Measurements from ENCODE around the gene TAOK3. TPM values are rescaled to one million over a fixed set of nuclear protein-coding genes. Genes with fewer than 3 reads are reported as not detected.

TAOK3 gene
- total RNA-seq: 100 to 1,000 TPM in 1 of 5 donors, 10 to 100 TPM in 4; 14.2 to 131 (median 49.4) TPM
- 10 to 100 TPM in 2 of 3 donors, 1 to 10 TPM in 1; 7.5 to 12.3 (median 11.6) TPM for polyA plus RNA-seq
- long read RNA-seq, donor 1, full-length matches to known transcripts: 2 of 2 reads
- long read RNA-seq, donor 1, partial matches to known transcripts: 0 of 2 reads
- long read RNA-seq, donor 1, other reads (novel, unspliced or antisense): 0 of 2 reads
- long read RNA-seq, donor 2, full-length matches to known transcripts: 2 of 23 reads
- long read RNA-seq, donor 2, partial matches to known transcripts: 21 of 23 reads
- long read RNA-seq, donor 2, other reads (novel, unspliced or antisense): 0 of 23 reads
- long read RNA-seq, donor 3, partial matches to known transcripts: 0 of 5 reads
- long read RNA-seq, donor 3, other reads (novel, unspliced or antisense): 0 of 5 reads
- long read RNA-seq, donor 4: 0 reads
- long read RNA-seq, donor 5, partial matches to known transcripts: 25 of 31 reads
- long read RNA-seq, donor 5, other reads (novel, unspliced or antisense): 0 of 31 reads
- long read RNA-seq, donor 6, full-length matches to known transcripts: 5 of 124 reads
- long read RNA-seq, donor 6, partial matches to known transcripts: 76 of 124 reads
- long read RNA-seq, donor 6, other reads (novel, unspliced or antisense): 43 of 124 reads
- long read RNA-seq, donor 7, partial matches to known transcripts: 0 of 5 reads
- long read RNA-seq, donor 7, other reads (novel, unspliced or antisense): 0 of 5 reads
- long read RNA-seq, donor 8, partial matches to known transcripts: 0 of 1 reads
- long read RNA-seq, donor 8, other reads (novel, unspliced or antisense): 0 of 1 reads
- long read RNA-seq, donor 9, partial matches to known transcripts: 0 of 6 reads
- long read RNA-seq, donor 9, other reads (novel, unspliced or antisense): 0 of 6 reads
- long read RNA-seq, donor 10, partial matches to known transcripts: 0 of 2 reads
- long read RNA-seq, donor 10, other reads (novel, unspliced or antisense): 0 of 2 reads

GRCh38 chr12:118372541-118373495 is at the start of gene TAOK3:
Gene TAOK3 (minus strand): TSS chr12:118372907. CDS start chr12:118255567, 117,340 bp downstream.
- WGBS, 5 donors: 0 to 1% (median 1%) methylated on average over 50 to 75 of the region's 75 CpGs
- Histone ChIP-seq H3K4me3 (peak within 1 kb of the TSS; percentile 88 to 96 (median 92)), H3K36me3 (no peaks in the 10 kb centered on the region), H3K27me3 (no peaks in the 10 kb centered on the region), H3K4me1 (peaks cover 28 to 67% (median 52%) of the 10 kb centered on the region in 4 donors), H3K27ac (peak within 1 kb of the TSS; percentile 86 to 95 (median 90)), H3K9me3 (no peaks in the 10 kb centered on the region)
- peak; percentile 99 for DNase-seq
- no peak for TF ChIP-seq EP300 (IDR thresholded peaks at IDR 0.05)
- TF ChIP-seq, protein P1, sequence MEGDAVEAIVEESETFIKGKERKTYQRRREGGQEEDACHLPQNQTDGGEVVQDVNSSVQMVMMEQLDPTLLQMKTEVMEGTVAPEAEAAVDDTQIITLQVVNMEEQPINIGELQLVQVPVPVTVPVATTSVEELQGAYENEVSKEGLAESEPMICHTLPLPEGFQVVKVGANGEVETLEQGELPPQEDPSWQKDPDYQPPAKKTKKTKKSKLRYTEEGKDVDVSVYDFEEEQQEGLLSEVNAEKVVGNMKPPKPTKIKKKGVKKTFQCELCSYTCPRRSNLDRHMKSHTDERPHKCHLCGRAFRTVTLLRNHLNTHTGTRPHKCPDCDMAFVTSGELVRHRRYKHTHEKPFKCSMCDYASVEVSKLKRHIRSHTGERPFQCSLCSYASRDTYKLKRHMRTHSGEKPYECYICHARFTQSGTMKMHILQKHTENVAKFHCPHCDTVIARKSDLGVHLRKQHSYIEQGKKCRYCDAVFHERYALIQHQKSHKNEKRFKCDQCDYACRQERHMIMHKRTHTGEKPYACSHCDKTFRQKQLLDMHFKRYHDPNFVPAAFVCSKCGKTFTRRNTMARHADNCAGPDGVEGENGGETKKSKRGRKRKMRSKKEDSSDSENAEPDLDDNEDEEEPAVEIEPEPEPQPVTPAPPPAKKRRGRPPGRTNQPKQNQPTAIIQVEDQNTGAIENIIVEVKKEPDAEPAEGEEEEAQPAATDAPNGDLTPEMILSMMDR (IDR thresholded peaks at IDR 0.05): no peak
- TF ChIP-seq POLR2A (IDR thresholded peaks at IDR 0.05): peak in 2 of 4 donors; percentile 65 to 67
- TF ChIP-seq POLR2AphosphoS5 (IDR thresholded peaks at IDR 0.05): peak; percentile 56 to 94 (median 88)
- intact Hi-C loops (cut with DNase I; ENCODE audit: low total_unique reads): loop anchor here (5.0 kb wide), 1 partner anchor 186 kb away; no protein-coding TSS in a partner anchor

DNA sequence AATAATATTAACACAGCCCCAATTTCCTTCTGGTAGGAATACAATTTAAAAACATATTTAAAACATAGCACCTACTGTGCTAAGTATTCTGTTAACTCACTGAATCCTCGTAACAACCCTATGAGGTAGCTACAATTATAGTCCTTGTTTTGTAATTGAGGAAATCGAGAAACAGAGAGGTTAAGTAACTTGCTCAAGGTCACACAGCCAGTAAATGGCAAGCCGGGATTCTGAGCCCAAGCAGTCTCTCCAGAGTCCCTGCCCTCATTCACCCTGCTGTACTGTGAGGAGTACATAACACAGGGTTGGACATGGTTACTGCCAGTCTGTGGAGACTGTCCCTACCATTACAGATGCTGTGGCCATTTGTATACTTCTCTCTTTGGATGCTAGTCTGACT is 48.0 kb upstream of the TAOK3 start:
- Histone ChIP-seq H3K4me3 (no peak overlapping the region), H3K27me3 (no peaks in the 10 kb centered on the region), H3K27ac (no peak overlapping the region), H3K9me3 (no peaks in the 10 kb centered on the region), H3K36me3 (peaks cover 0 to 19% (median 17%) of the 10 kb centered on the region in 4 donors), H3K4me1 (peaks cover 7 to 23% (median 15%) of the 10 kb centered on the region in 4 donors)
- 94 to 96% (median 95%) methylated on average over 3 of the region's 3 CpGs for WGBS, 5 donors
- no peak for DNase-seq
- intact Hi-C loops (cut with DNase I; ENCODE audit: low total_unique reads): no loop called here
- TF ChIP-seq POLR2AphosphoS5 (IDR thresholded peaks at IDR 0.05) (no peak), EP300 (IDR thresholded peaks at IDR 0.05) (no peak), POLR2A (IDR thresholded peaks at IDR 0.05) (no peak)
- TF ChIP-seq, protein P1 (IDR thresholded peaks at IDR 0.05): no peak

DNA sequence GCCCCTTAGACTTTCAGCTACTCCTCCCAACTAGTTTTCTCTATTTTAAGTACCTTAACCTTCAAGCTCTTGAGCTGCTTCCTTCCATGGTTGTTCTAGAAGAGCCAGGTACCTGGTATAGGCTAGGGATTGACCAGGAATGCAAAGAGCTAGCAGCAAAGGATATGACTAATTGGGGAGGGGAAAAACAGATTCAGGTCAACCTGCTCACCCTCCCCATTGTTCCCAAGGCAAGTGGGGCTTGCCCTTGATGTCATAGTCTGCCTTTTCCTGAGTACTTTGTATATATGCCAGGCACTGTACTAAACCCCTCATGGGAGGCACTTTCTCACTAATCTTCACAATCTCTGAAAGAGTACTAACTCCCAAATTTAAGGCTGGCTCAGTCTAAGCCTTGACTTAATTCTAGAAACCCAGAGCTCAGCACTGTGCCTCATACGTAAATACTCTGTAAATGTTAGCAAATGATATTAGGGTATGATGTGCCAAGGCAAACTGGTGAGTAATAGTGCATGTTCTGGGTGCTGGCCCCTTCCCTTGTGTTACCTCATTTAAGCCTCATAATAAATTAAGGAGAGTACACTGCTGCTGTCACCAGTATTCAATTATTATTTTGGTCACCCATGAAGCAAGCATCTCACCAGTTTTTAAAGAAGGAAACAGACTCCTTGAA is 45.8 kb upstream of the TAOK3 start:
- Histone ChIP-seq H3K27me3 (no peaks in the 10 kb centered on the region), H3K27ac (peak overlapping the region; percentile 51 to 67 (median 60)), H3K4me3 (no peak overlapping the region), H3K4me1 (peaks cover 7 to 23% (median 15%) of the 10 kb centered on the region in 4 donors), H3K9me3 (no peaks in the 10 kb centered on the region), H3K36me3 (peaks cover 18 to 41% (median 39%) of the 10 kb centered on the region in 4 donors)
- no peak for DNase-seq
- intact Hi-C loops (cut with DNase I; ENCODE audit: low total_unique reads): no loop called here
- 26 to 56% (median 38%) methylated on average over 1 of the region's 1 CpG for WGBS, 5 donors
- TF ChIP-seq POLR2AphosphoS5 (IDR thresholded peaks at IDR 0.05): peak in 1 of 3 donors; percentile 29
- no peak for TF ChIP-seq POLR2A (IDR thresholded peaks at IDR 0.05)

GRCh38 chr12:118417942-118418341 is 45.2 kb upstream of the TAOK3 start:
- no peak overlapping the region for H3K4me3 ChIP-seq
- peak overlapping the region in 4 of 5 donors; percentile 51 to 67 (median 60) for H3K27ac ChIP-seq
- TF ChIP-seq, protein P1 (IDR thresholded peaks at IDR 0.05): no peak
- peak in 1 of 3 donors; percentile 7 for TF ChIP-seq POLR2AphosphoS5 (IDR thresholded peaks at IDR 0.05)
- TF ChIP-seq POLR2A (IDR thresholded peaks at IDR 0.05): no peak
- no peaks in the 10 kb centered on the region for H3K27me3 ChIP-seq
- no peak for DNase-seq
- WGBS, 5 donors: 32 to 64% (median 54%) methylated on average over 3 of the region's 3 CpGs
- peaks cover 19 to 47% (median 44%) of the 10 kb centered on the region in 4 donors for H3K36me3 ChIP-seq
- intact Hi-C loops (cut with DNase I; ENCODE audit: low total_unique reads): no loop called here
- H3K4me1 ChIP-seq: peaks cover 7 to 19% (median 15%) of the 10 kb centered on the region in 4 donors
- H3K9me3 ChIP-seq: no peaks in the 10 kb centered on the region

All from stomach (tissue), 19 donors.